Psoas muscle (tissue), 8 donors: ENCODE data around the gene PIK3R2. TPM values are rescaled to one million over a fixed set of nuclear protein-coding genes. Genes with fewer than 3 reads are reported as not detected.

Experiments
- ATAC-seq, 4 donors: fragments of 200-7000 bp; cut with Tn5 transposase; one replicate each; pipeline ENCODE4 v1.9.1; 2020; ENCODE audit warnings: moderate library complexity in 3 of 4, mild to moderate bottlenecking in 2 of 4
- DNase-seq, 2 donors: peaks; one replicate each; pipeline ENCODE4 v3.0.0-alpha.2; 2020
- H3K27ac ChIP-seq: fragments of 200-600 bp; one replicate; pipeline ENCODE4 v1.8.0; 2022
- H3K27me3 ChIP-seq, 3 donors: fragments of 200-600 bp in 1 of 3; one replicate each; pipeline versions ENCODE4 v1.6.1 to v1.8.0; 2013 to 2022; ENCODE audit warnings: low read length in 2 of 3, mild to moderate bottlenecking in 2 of 3, moderate library complexity in 1 of 3; ENCODE audit not compliant: insufficient read depth in 3 of 3
- H3K36me3 ChIP-seq, 2 donors: fragments of 200-600 bp in 1 of 2; one replicate each; pipeline versions ENCODE4 v1.6.1 to v1.8.0; 2013 to 2022; ENCODE audit warnings: low read depth in 1 of 2, mild to moderate bottlenecking in 1 of 2, moderate library complexity in 1 of 2; ENCODE audit not compliant: insufficient read depth in 1 of 2
- H3K4me1 ChIP-seq: fragments of 200-600 bp; one replicate; pipeline ENCODE4 v1.8.0; 2022
- H3K4me3 ChIP-seq: fragments of 200-600 bp; one replicate; pipeline ENCODE4 v1.8.0; 2022; ENCODE audit warnings: mild to moderate bottlenecking
- H3K9me3 ChIP-seq: fragments of 200-600 bp; one replicate; pipeline ENCODE4 v1.8.0; 2022
- CTCF ChIP-seq: fragments of 200-600 bp; IDR thresholded peaks from one replicate; pipeline ENCODE4 v1.8.0; 2022; ENCODE audit warnings: antibody characterized with exemption
- WGBS, 3 donors: extraction: QIAGEN DNeasy Blood & Tissue Kit; methylation state at CpG; one replicate each; pipeline versions ENCODE4 v1.1.6 to v1.1.7; 2013; 5-methylcytosine and 5-hydroxymethylcytosine counted together
- intact Hi-C, 2 donors: fragments of 100-400 bp; cut with DNase I; formaldehyde crosslinking; loops; one replicate each; pipeline versions ENCODE4 v1.11.0 to v1.14.2; 2022
- polyA plus RNA-seq, 3 donors: library from polyadenylated mRNA; stranded (reverse); fragments of 200-250 nt; gene quantifications; one replicate each; pipeline ENCODE4 v1.2.3, GENCODE V29; 2013
- total RNA-seq, 4 donors: library from RNA; stranded (reverse); fragmentation: NEBNext Ultra II Directional in 2 of 4; extraction: Animal tissue kit (Norgen Biotek cat#: 25700) in 2 of 4; gene quantifications; one replicate each; pipeline versions ENCODE4 v1.2.1 to v1.2.4, GENCODE V29; 2021 to 2023
- donor health status: healthy with polysubstance abuse.
- donor health status: DM: no; HTN: no; CAD: no; lungs with moderate emphysema.
- donor health status: Bipolar disorder and iron deficiency.
- donor health status: healthy.
- donor health status: DM: yes; HTN: yes; CAD: no.
- donor health status: DM: no; HTN: no; CAD: no.
- donor health status: DM: no; HTN: no; CAD: no.
- donor health status: DM: yes; HTN: yes; CAD: no.

Gene PIK3R2
- total and polyA plus RNA-seq, 7 donors, result 4.6 to 20.8 (median 8.6) TPM

- Histone ChIP-seq H3K27me3 (no peaks in the 10 kb centered on the region), H3K27ac (no peak overlapping the region), H3K9me3 (no peaks in the 10 kb centered on the region), H3K36me3 (peaks cover 0 to 6% of the 10 kb centered on the region in 2 donors), H3K4me3 (no peak overlapping the region), H3K4me1 (no peaks in the 10 kb centered on the region)
- ATAC-seq (no peak), DNase-seq (no peak)
- TF ChIP-seq CTCF, result no peak
- 63 to 100% (median 72%) methylated on average over 2 of the region's 2 CpGs for WGBS, 3 donors
- intact Hi-C loops, result no loop called here
Observed at GRCh38 chr19:18126097-18126496, 26.9 kb upstream of the PIK3R2 start.

DNA sequence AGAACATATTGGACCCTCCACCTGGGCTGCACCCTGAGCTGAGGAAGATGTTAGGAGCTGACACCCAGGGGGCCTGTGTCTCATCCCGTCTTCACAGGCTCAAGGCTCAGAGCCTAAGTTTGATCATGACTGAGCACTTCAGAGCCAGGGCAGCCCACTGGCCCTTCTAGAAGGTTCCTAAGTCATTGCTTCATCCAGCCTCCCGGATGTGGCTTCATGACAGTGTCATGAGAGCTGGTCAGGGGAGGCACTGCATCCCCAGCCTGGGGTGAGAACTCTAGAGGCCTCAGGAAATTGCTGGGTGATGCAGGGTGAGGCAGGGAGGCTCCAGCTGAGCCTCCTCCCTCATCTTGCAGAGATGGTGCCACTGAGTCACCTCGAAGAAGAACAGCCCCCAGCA, 24.9 kb upstream of the PIK3R2 start:
- Histone ChIP-seq H3K4me1 (no peaks in the 10 kb centered on the region), H3K36me3 (peaks cover 0 to 12% of the 10 kb centered on the region in 2 donors), H3K27me3 (no peaks in the 10 kb centered on the region), H3K9me3 (no peaks in the 10 kb centered on the region), H3K27ac (no peak overlapping the region), H3K4me3 (no peak overlapping the region)
- intact Hi-C loops, result no loop called here
- TF ChIP-seq CTCF, result no peak
- ATAC-seq (no peak), DNase-seq (no peak)
- WGBS, 3 donors, result 81 to 89% (median 82%) methylated on average over 3 of the region's 3 CpGs

DNA sequence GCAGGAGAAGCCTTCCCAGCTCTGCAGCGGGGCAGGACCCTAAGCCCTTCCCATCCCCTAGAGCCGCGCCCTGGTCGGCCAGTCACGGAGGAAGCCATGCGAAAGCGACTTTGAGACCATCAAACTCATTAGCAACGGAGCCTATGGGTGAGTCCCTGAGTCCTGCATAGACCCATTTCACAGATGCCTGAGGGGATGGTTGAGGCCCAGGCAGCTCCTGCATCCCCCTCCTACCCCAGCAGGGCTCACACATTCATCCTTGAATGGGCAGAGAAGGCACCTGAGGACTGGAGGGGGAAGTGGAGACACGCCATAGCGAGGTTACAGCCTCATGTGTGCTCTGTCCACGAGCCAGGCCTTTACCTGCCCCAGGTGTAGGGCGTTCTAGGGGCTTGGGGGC, 24.2 kb upstream of the PIK3R2 start:
- no peak for TF ChIP-seq CTCF
- intact Hi-C loops, result no loop called here
- WGBS, 3 donors, result 94 to 99% (median 96%) methylated on average over 12 of the region's 12 CpGs
- no peaks in the 10 kb centered on the region for H3K9me3 ChIP-seq
- ATAC-seq, result no peak
- no peak overlapping the region for H3K27ac ChIP-seq
- peaks cover 0 to 12% of the 10 kb centered on the region in 2 donors for H3K36me3 ChIP-seq
- no peak for DNase-seq
- H3K27me3 ChIP-seq, result no peaks in the 10 kb centered on the region
- no peaks in the 10 kb centered on the region for H3K4me1 ChIP-seq
- no peak overlapping the region for H3K4me3 ChIP-seq

- WGBS, 3 donors, result 92 to 96% (median 94%) methylated on average over 21 of the region's 21 CpGs
- intact Hi-C loops, result no loop called here
- no peak for TF ChIP-seq CTCF
- H3K4me3 ChIP-seq, result no peak overlapping the region
- H3K27me3 ChIP-seq, result no peaks in the 10 kb centered on the region
- H3K9me3 ChIP-seq, result no peaks in the 10 kb centered on the region
- H3K4me1 ChIP-seq, result no peaks in the 10 kb centered on the region
- ATAC-seq (no peak), DNase-seq (no peak)
- no peak overlapping the region for H3K27ac ChIP-seq
- H3K36me3 ChIP-seq, result peaks cover 0 to 11% of the 10 kb centered on the region in 2 donors
Observed at GRCh38 chr19:18130523-18131242, 22.3 kb upstream of the PIK3R2 start.
